HEK293 (cell line): Measurements from ENCODE around the gene C17orf100.

Experiments used
- CTCF ChIA-PET: fragments of 350-600 bp; formaldehyde crosslinking; extraction: SDS; loops from one replicate; lab custom pipeline; 2021; ENCODE audit warnings: antibody characterized with exemption; lab: Yijun Ruan, JAX
- POLR2A ChIA-PET: fragments of 300-600 bp; formaldehyde crosslinking; extraction: SDS; loops from one replicate; lab custom pipeline; 2020; ENCODE audit warnings: antibody characterized with exemption, inconsistent platforms; lab: Yijun Ruan, JAX
- H3K27ac ChIP-seq: fragments of 200-500 bp; sonication (Bioruptor generic); 2 replicates; pipeline ENCODE4 v1.5.1; 2014; ENCODE audit warnings: low read depth, low read length, control low read depth, inconsistent platforms; ENCODE audit errors: extremely low read depth
- H3K36me3 ChIP-seq, 2 experiments: fragments of 200-500 bp in 1 of 2; sonication (Bioruptor generic) in 1 of 2; 1 replicate in 1 of 2; 2 replicates in 1 of 2; pipeline ENCODE4 v1.5.1; 2014 to 2017; ENCODE audit warnings: inconsistent platforms in 2 of 2, low read length in 2 of 2; ENCODE audit not compliant: control insufficient read depth in 2 of 2, insufficient read depth in 1 of 2
- H3K4me1 ChIP-seq: fragments of 200-500 bp; sonication (Bioruptor generic); 2 replicates; pipeline ENCODE4 v1.5.1; 2014; ENCODE audit warnings: mild to moderate bottlenecking, low read length, inconsistent platforms; ENCODE audit not compliant: control insufficient read depth, insufficient read depth
- H3K4me3 ChIP-seq: 2 replicates; pipeline ENCODE4 v1.5.1; 2011; ENCODE audit warnings: low read depth, mild to moderate bottlenecking, control low read depth, low read length, moderate library complexity
- H3K9me3 ChIP-seq: fragments of 200-500 bp; sonication (Bioruptor generic); 2 replicates; pipeline ENCODE4 v1.5.1; 2014; ENCODE audit warnings: low read depth, low read length, inconsistent platforms; ENCODE audit not compliant: control insufficient read depth, insufficient read depth
- HOXA7 ChIP-seq: sonication (generic); formaldehyde crosslinking; IDR thresholded peaks from 2 replicates; pipeline ENCODE4 v1.8.1; 2022; ENCODE audit warnings: missing genetic modification reagents, borderline replicate concordance
- HOXC10 ChIP-seq: sonication (generic); formaldehyde crosslinking; IDR thresholded peaks from 2 replicates; pipeline ENCODE4 v1.8.1; 2023; ENCODE audit warnings: mild to moderate bottlenecking, missing genetic modification reagents
- MZF1 ChIP-seq: fragments of 450-650 bp; formaldehyde crosslinking; IDR thresholded peaks from 2 replicates; pipeline ENCODE4 v1.5.1; 2017; ENCODE audit warnings: missing biosample characterization, missing genetic modification characterization, borderline replicate concordance
- RBAK ChIP-seq: fragments of 450-650 bp; formaldehyde crosslinking; IDR thresholded peaks from 2 replicates; pipeline ENCODE4 v1.5.1; 2016; ENCODE audit warnings: missing biosample characterization, missing genetic modification characterization
- REST ChIP-seq: fragments of 450-650 bp; formaldehyde crosslinking; IDR thresholded peaks from 2 replicates; pipeline ENCODE4 v1.5.1; 2016; ENCODE audit warnings: missing biosample characterization, missing genetic modification characterization
- ZNF140 ChIP-seq: fragments of 450-650 bp; formaldehyde crosslinking; IDR thresholded peaks from 2 replicates; pipeline ENCODE4 v1.5.1; 2016; ENCODE audit warnings: missing biosample characterization, missing genetic modification characterization
- ZNF155 ChIP-seq: fragments of 450-650 bp; formaldehyde crosslinking; IDR thresholded peaks from 2 replicates; pipeline ENCODE4 v1.5.1; 2016; ENCODE audit warnings: missing biosample characterization, missing genetic modification characterization
- ZNF239 ChIP-seq: fragments of 450-650 bp; formaldehyde crosslinking; IDR thresholded peaks from 2 replicates; pipeline ENCODE4 v1.5.1; 2016; ENCODE audit warnings: missing biosample characterization, missing genetic modification characterization
- ZNF416 ChIP-seq: fragments of 450-650 bp; formaldehyde crosslinking; IDR thresholded peaks from 2 replicates; pipeline ENCODE4 v1.5.1; 2016; ENCODE audit warnings: missing biosample characterization, missing genetic modification characterization
- ZNF488 ChIP-seq: fragments of 450-650 bp; formaldehyde crosslinking; IDR thresholded peaks from 2 replicates; pipeline ENCODE4 v1.5.1; 2016; ENCODE audit warnings: missing biosample characterization, missing genetic modification characterization
- ZXDB ChIP-seq: fragments of 450-650 bp; formaldehyde crosslinking; IDR thresholded peaks from 2 replicates; pipeline ENCODE4 v1.5.1; 2016; ENCODE audit warnings: missing biosample characterization, missing genetic modification characterization
- TF ChIP-seq, protein P1 (sequence below): fragments of 450-650 bp; formaldehyde crosslinking; IDR thresholded peaks from 2 replicates; pipeline ENCODE4 v1.5.1; 2017; ENCODE audit warnings: missing biosample characterization, missing genetic modification characterization
- TF ChIP-seq, protein P2 (sequence below): fragments of 450-650 bp; formaldehyde crosslinking; IDR thresholded peaks from 2 replicates; pipeline ENCODE4 v1.5.1; 2016; ENCODE audit warnings: missing biosample characterization, missing genetic modification characterization
- TF ChIP-seq, protein P3 (sequence below): fragments of 450-650 bp; IDR thresholded peaks from 2 replicates; pipeline ENCODE4 v1.5.1; 2018; ENCODE audit warnings: missing biosample characterization, missing genetic modification characterization
- TF ChIP-seq, protein P4 (sequence below): sonication (generic); formaldehyde crosslinking; IDR thresholded peaks from 2 replicates; pipeline ENCODE4 v1.8.1; 2022; ENCODE audit warnings: mild to moderate bottlenecking, moderate library complexity, missing genetic modification reagents

C17orf100 gene

DNA sequence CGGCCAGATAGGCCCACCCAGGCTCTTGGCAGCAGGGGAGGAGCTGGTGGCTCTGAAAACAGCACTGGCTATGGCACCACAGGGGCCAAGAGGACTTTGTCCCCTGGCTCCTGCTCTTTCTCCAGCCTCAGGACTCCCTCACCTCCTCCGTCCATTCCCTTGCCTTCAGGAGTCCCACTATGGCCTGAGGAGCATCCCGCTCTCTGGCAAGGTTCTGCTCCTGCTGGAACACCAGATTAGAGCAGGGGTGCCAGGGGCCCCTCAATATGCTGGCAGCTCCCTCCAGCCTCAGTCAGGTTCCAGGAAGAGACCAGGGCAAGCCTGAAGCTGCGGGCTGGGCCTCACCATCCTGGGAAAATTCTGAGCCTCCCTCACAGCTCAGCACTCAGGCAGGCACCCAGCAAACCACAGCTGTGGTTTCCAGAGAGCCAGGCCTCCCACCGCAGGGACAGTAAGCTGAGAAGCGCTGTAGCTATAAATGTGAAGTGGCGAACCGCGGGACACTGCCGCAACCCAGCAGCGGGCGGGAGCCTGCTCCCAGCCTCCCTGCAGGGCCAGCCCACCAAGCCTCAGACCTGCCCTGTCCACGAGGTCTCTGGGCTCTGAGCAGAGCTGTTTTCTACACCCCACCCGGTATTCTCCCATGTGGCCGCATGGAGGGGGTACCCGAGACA is 25.7 kb downstream of the C17orf100 start (continued):
- TF ChIP-seq HOXA7 (no peak), MZF1 (tag by site-specific recombination) (no peak), ZNF239 (tag by site-specific recombination) (no peak), RBAK (tag by site-specific recombination) (no peak)
- TF ChIP-seq, protein P1, sequence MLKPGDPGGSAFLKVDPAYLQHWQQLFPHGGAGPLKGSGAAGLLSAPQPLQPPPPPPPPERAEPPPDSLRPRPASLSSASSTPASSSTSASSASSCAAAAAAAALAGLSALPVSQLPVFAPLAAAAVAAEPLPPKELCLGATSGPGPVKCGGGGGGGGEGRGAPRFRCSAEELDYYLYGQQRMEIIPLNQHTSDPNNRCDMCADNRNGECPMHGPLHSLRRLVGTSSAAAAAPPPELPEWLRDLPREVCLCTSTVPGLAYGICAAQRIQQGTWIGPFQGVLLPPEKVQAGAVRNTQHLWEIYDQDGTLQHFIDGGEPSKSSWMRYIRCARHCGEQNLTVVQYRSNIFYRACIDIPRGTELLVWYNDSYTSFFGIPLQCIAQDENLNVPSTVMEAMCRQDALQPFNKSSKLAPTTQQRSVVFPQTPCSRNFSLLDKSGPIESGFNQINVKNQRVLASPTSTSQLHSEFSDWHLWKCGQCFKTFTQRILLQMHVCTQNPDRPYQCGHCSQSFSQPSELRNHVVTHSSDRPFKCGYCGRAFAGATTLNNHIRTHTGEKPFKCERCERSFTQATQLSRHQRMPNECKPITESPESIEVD = no peak
- TF ChIP-seq, protein P2, sequence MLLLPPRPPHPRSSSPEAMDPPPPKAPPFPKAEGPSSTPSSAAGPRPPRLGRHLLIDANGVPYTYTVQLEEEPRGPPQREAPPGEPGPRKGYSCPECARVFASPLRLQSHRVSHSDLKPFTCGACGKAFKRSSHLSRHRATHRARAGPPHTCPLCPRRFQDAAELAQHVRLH = no peak

DNA sequence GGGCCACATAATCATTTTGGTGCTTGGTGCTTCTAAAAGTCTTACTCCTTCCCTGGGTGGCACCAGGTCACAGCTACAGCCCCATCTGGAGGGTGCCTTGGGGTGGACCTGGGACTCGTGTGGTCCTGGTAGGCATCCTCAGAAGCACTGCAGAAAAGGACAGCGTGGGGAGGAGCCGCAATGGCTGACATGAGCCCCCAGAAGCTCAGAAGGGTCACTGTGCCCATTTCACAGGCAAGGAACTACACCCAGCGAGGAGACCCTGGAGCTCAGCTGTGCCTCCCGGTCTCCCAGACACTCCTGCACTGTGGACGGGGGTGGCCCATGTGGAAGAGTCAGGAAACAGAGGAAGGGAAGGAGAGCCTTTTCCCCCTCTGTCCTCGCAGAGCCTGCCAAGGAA is 26.4 kb downstream of the C17orf100 start:
- H3K4me1 ChIP-seq = no peaks in the 10 kb centered on the region
- H3K27ac ChIP-seq = no peak overlapping the region
- H3K4me3 ChIP-seq = no peak overlapping the region
- no peaks in the 10 kb centered on the region for H3K9me3 ChIP-seq
- ChIA-PET POLR2A (no interaction called here), CTCF (interaction anchor here (0.6 to 1.4 kb wide), 4 partner anchors 12 to 1699 kb away, joined by 3 to 7 read pairs (median 4); partner anchors contain the start of gene KRABD2)
- no peaks in the 10 kb centered on the region for H3K36me3 ChIP-seq
- no peak for TF ChIP-seq REST (tag by site-specific recombination)
- TF ChIP-seq, protein P3, sequence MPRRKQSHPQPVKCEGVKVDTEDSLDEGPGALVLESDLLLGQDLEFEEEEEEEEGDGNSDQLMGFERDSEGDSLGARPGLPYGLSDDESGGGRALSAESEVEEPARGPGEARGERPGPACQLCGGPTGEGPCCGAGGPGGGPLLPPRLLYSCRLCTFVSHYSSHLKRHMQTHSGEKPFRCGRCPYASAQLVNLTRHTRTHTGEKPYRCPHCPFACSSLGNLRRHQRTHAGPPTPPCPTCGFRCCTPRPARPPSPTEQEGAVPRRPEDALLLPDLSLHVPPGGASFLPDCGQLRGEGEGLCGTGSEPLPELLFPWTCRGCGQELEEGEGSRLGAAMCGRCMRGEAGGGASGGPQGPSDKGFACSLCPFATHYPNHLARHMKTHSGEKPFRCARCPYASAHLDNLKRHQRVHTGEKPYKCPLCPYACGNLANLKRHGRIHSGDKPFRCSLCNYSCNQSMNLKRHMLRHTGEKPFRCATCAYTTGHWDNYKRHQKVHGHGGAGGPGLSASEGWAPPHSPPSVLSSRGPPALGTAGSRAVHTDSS (tag by site-specific recombination) = no peak
- no peak for TF ChIP-seq ZNF488 (tag by site-specific recombination)

GRCh38 chr17:6679241-6679640 is 27.7 kb downstream of the C17orf100 start:
- H3K9me3 ChIP-seq = no peaks in the 10 kb centered on the region
- no peak for TF ChIP-seq ZNF416 (tag by site-specific recombination)
- no peak for TF ChIP-seq ZNF140 (tag by site-specific recombination)
- TF ChIP-seq, protein P4, sequence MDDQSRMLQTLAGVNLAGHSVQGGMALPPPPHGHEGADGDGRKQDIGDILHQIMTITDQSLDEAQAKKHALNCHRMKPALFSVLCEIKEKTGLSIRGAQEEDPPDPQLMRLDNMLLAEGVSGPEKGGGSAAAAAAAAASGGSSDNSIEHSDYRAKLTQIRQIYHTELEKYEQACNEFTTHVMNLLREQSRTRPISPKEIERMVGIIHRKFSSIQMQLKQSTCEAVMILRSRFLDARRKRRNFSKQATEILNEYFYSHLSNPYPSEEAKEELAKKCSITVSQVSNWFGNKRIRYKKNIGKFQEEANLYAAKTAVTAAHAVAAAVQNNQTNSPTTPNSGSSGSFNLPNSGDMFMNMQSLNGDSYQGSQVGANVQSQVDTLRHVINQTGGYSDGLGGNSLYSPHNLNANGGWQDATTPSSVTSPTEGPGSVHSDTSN = no peak
- no peak for TF ChIP-seq ZXDB
- no peak for TF ChIP-seq HOXC10 (CRISPR knock-in tag)
- no peak for TF ChIP-seq ZNF155
- TF ChIP-seq, all 188 proteins: peak for 0
- Histone ChIP-seq H3K27ac (no peak overlapping the region), H3K4me3 (no peak overlapping the region), H3K36me3 (no peaks in the 10 kb centered on the region), H3K4me1 (no peaks in the 10 kb centered on the region)
- POLR2A ChIA-PET = no interaction called here
- CTCF ChIA-PET = interaction anchor here (1.4 kb wide), 1 partner anchor 325 kb away, joined by 3 read pairs; no protein-coding TSS in a partner anchor
